HK-2 (cell line): Measurements from ENCODE around the gene GLIS1.

Experiments used
- DNase-seq: peaks from one replicate; pipeline ENCODE4 v3.0.0-alpha.2; 2018; ENCODE audit not compliant: unreplicated experiment

Gene GLIS1

GRCh38 chr1:53678938-53679825 is 59.8 kb downstream of the GLIS1 start:
- DNase-seq = no peak

GRCh38 chr1:53678507-53678906 is 60.5 kb downstream of the GLIS1 start:
- no peak for DNase-seq

- no peak for DNase-seq
Measured at GRCh38 chr1:53678046-53678445, 60.9 kb downstream of the GLIS1 start.

- DNase-seq = no peak
Measured at GRCh38 chr1:53677486-53677885, 61.5 kb downstream of the GLIS1 start.

GRCh38 chr1:53672785-53673184 is 66.2 kb downstream of the GLIS1 start:
- DNase-seq = no peak

GRCh38 chr1:53672243-53672642 is 66.7 kb downstream of the GLIS1 start:
- DNase-seq = no peak

- DNase-seq = no peak
Measured at GRCh38 chr1:53669621-53670191, 69.3 kb downstream of the GLIS1 start.

- no peak for DNase-seq
Measured at GRCh38 chr1:53666566-53666965, 72.4 kb downstream of the GLIS1 start.

- DNase-seq = no peak
Measured at GRCh38 chr1:53665996-53666395, 73.0 kb downstream of the GLIS1 start.

GRCh38 chr1:53663529-53664300 is 75.2 kb downstream of the GLIS1 start:
- DNase-seq = no peak

- no peak for DNase-seq
Measured at GRCh38 chr1:53662951-53663350, 76.0 kb downstream of the GLIS1 start.

- DNase-seq = no peak
Measured at GRCh38 chr1:53662169-53662568, 76.8 kb downstream of the GLIS1 start.

- no peak for DNase-seq
Measured at GRCh38 chr1:53661496-53661895, 77.5 kb downstream of the GLIS1 start.

- DNase-seq = no peak
Measured at GRCh38 chr1:53660666-53661065, 78.3 kb downstream of the GLIS1 start.

GRCh38 chr1:53659436-53659835 is 79.5 kb downstream of the GLIS1 start:
- no peak for DNase-seq

- no peak for DNase-seq
Measured at GRCh38 chr1:53658489-53659230, 80.3 kb downstream of the GLIS1 start.

GRCh38 chr1:53657891-53658396 is 81.0 kb downstream of the GLIS1 start:
- no peak for DNase-seq

GRCh38 chr1:53657531-53657805 is 81.5 kb downstream of the GLIS1 start:
- no peak for DNase-seq

- no peak for DNase-seq
Measured at GRCh38 chr1:53656747-53657530, 82.0 kb downstream of the GLIS1 start.

GRCh38 chr1:53655931-53656746 is 82.8 kb downstream of the GLIS1 start:
- no peak for DNase-seq
